ENCODE results near the gene NR1D2. TPM values are rescaled to one million over a fixed set of nuclear protein-coding genes. Genes with fewer than 3 reads are reported as not detected.

Gene NR1D2
- total RNA-seq, 4 donors from 2014 or later, result 19.6 to 36.9 (median 22.7) TPM

GRCh38 chr3:23981136-23981535 is 36.0 kb downstream of the NR1D2 start:
- ATAC-seq (ENCODE audit: low FRiP score) (no peak), DNase-seq (ENCODE audit: low spot score) (no peak)
- TF ChIP-seq CTCF (IDR thresholded peaks at IDR 0.05), result no peak

GRCh38 chr3:23981955-23982354 is 36.9 kb downstream of the NR1D2 start:
- ATAC-seq (ENCODE audit: low FRiP score) (no peak), DNase-seq (ENCODE audit: low spot score) (no peak)
- no peak for TF ChIP-seq CTCF (IDR thresholded peaks at IDR 0.05)

GRCh38 chr3:23984934-23985333 is 39.8 kb downstream of the NR1D2 start:
- no peak for DNase-seq (ENCODE audit: low spot score)
- no peak for TF ChIP-seq CTCF (IDR thresholded peaks at IDR 0.05)
- no peak for ATAC-seq (ENCODE audit: low FRiP score)

GRCh38 chr3:23985747-23986544 is 40.9 kb downstream of the NR1D2 start:
- DNase-seq (ENCODE audit: low spot score), result no peak

GRCh38 chr3:23987356-23987755 is 42.3 kb downstream of the NR1D2 start:
- TF ChIP-seq CTCF (IDR thresholded peaks at IDR 0.05), result no peak
- no peak for DNase-seq (ENCODE audit: low spot score)
- no peak for ATAC-seq (ENCODE audit: low FRiP score)

More at GRCh38 chr3:23985747-23986544, 40.9 kb downstream of the NR1D2 start:
- TF ChIP-seq CTCF (IDR thresholded peaks at IDR 0.05), result no peak
- no peak for ATAC-seq (ENCODE audit: low FRiP score)

- no peak for ATAC-seq (ENCODE audit: low FRiP score)
- DNase-seq (ENCODE audit: low spot score), result no peak
- TF ChIP-seq CTCF (IDR thresholded peaks at IDR 0.05), result no peak
Measured at GRCh38 chr3:23991306-23991682, 46.2 kb downstream of the NR1D2 start.
